Gastroesophageal sphincter (tissue), 4 donors: Measurements from ENCODE around the gene ANKRD34A. TPM values are rescaled to one million over a fixed set of nuclear protein-coding genes. Genes with fewer than 3 reads are reported as not detected.

Experiments used
- ATAC-seq: fragments of 150-250 bp; one replicate; pipeline ENCODE4 v1.9.1; 2016; ENCODE audit warnings: mild to moderate bottlenecking, moderate library complexity
- H3K27ac ChIP-seq, 4 donors: fragments of 200-600 bp; sonication (generic) in 3 of 4; 1 replicate in 3 of 4; 2 replicates in 1 of 4; pipeline ENCODE4 v1.5.1; 2016 to 2019
- H3K27me3 ChIP-seq: fragments of 200-600 bp; sonication (generic); one replicate; pipeline ENCODE4 v1.5.1; 2019
- H3K36me3 ChIP-seq, 2 donors: fragments of 200-600 bp; sonication (generic); one replicate each; pipeline ENCODE4 v1.5.1; 2019; ENCODE audit warnings: control low read depth in 1 of 2
- H3K4me1 ChIP-seq, 3 donors: fragments of 200-600 bp; sonication (generic); 1 replicate in 2 of 3; 2 replicates in 1 of 3; pipeline ENCODE4 v1.5.1; 2016 to 2019; ENCODE audit warnings: control low read depth in 2 of 3
- H3K4me3 ChIP-seq, 2 donors: fragments of 200-600 bp; sonication (generic); one replicate each; pipeline ENCODE4 v1.5.1; 2019; ENCODE audit warnings: mild to moderate bottlenecking in 1 of 2, moderate library complexity in 1 of 2
- H3K9me3 ChIP-seq, 3 donors: fragments of 200-600 bp; sonication (generic); one replicate each; pipeline ENCODE4 v1.5.1; 2017 to 2019; ENCODE audit warnings: control low read depth in 2 of 3
- EP300 ChIP-seq: sonication (generic); formaldehyde crosslinking; IDR thresholded peaks from one replicate; pipeline ENCODE4 v1.6.1; 2017; ENCODE audit warnings: antibody characterized with exemption, mild to moderate bottlenecking
- POLR2A ChIP-seq, 2 donors: fragments of 450-650 bp; IDR thresholded peaks; one replicate each; pipeline ENCODE4 v1.6.1; 2017; ENCODE audit warnings: antibody characterized with exemption in 2 of 2, mild to moderate bottlenecking in 2 of 2, moderate library complexity in 1 of 2
- POLR2AphosphoS5 ChIP-seq: sonication (generic); formaldehyde crosslinking; IDR thresholded peaks from one replicate; pipeline ENCODE4 v1.6.1; 2017; ENCODE audit warnings: antibody characterized with exemption
- WGBS, 2 donors: methylation state at CpG; one replicate each; pipeline ENCODE4 v1.1.5; 2018; ENCODE audit warnings: low coverage in 1 of 2; 5-methylcytosine and 5-hydroxymethylcytosine counted together
- total RNA-seq, 4 donors: library from RNA; depleted of rRNA; stranded (reverse); fragments of >200 nt; gene quantifications; one replicate each; pipeline ENCODE4 v1.1.0, GENCODE V29; 2016
- TF ChIP-seq, protein P1 (sequence below), 4 experiments: fragments of 200-600 bp in 2 of 4; fragments of 450-650 bp in 2 of 4; sonication (generic) in 1 of 4; IDR thresholded peaks; one replicate each; pipeline ENCODE4 v1.5.1; 2017 to 2019; ENCODE audit warnings: antibody characterized with exemption in 4 of 4, mild to moderate bottlenecking in 2 of 4, moderate library complexity in 2 of 4

The ANKRD34A gene
- total RNA-seq, 4 donors from 2014 or later: 0.62 to 1.9 (median 0.67) TPM; not detected in 1

- Histone ChIP-seq H3K4me3 (peak overlapping the region; percentile 44 to 71), H3K27me3 (no peaks in the 10 kb centered on the region), H3K4me1 (peaks cover 7 to 85% (median 22%) of the 10 kb centered on the region in 3 donors), H3K36me3 (no peaks in the 10 kb centered on the region), H3K27ac (peak overlapping the region; percentile 61 to 100 (median 99)), H3K9me3 (no peaks in the 10 kb centered on the region)
- no CpG with 5 or more reads among the region's 22 CpGs for WGBS, 2 donors
- TF ChIP-seq EP300 (no peak), POLR2A (IDR thresholded peaks at IDR 0.05) (no peak), POLR2AphosphoS5 (no peak)
- TF ChIP-seq, protein P1, sequence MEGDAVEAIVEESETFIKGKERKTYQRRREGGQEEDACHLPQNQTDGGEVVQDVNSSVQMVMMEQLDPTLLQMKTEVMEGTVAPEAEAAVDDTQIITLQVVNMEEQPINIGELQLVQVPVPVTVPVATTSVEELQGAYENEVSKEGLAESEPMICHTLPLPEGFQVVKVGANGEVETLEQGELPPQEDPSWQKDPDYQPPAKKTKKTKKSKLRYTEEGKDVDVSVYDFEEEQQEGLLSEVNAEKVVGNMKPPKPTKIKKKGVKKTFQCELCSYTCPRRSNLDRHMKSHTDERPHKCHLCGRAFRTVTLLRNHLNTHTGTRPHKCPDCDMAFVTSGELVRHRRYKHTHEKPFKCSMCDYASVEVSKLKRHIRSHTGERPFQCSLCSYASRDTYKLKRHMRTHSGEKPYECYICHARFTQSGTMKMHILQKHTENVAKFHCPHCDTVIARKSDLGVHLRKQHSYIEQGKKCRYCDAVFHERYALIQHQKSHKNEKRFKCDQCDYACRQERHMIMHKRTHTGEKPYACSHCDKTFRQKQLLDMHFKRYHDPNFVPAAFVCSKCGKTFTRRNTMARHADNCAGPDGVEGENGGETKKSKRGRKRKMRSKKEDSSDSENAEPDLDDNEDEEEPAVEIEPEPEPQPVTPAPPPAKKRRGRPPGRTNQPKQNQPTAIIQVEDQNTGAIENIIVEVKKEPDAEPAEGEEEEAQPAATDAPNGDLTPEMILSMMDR (IDR thresholded peaks at IDR 0.05): no peak
- no peak for ATAC-seq
Measured at GRCh38 chr1:145961109-145961424, 3.3 kb downstream of the ANKRD34A start.

DNA sequence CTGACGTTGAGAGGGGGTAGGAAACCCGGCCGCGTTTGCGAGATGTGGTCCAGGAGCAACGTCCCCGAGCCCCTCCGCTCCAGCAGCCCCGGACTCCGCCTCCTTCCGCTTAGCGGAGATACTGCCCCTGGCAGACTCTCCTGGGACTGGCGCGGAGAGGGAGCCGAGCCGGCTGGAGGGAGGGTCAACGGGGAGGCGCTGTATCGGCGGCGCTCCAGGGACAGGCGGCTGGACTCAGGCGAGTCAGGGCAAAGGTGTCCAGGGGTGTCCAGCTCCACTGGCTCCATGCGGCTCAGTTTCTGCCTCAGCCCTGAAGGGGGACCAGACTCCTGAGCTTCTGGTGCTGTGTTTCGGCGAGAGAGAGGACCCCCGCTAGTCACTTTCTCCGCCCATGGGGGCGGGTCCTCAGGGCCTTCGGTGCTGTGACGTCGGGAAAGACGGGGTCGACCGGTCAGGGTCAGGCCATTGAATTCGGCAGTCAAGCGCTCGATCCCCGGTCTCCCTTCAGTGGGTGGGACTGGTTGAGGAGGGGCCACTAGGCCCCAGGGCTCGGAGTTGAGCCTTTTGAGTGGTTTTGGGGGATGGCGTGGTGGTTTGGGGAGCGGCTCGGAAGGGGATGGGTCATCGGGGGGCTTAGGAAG lies 3.8 kb downstream of the ANKRD34A start:
- peak; percentile 44 for ATAC-seq
- Histone ChIP-seq H3K27ac (peak overlapping the region; percentile 61 to 100 (median 99)), H3K4me3 (peak overlapping the region; percentile 44 to 71), H3K9me3 (no peaks in the 10 kb centered on the region), H3K36me3 (no peaks in the 10 kb centered on the region), H3K27me3 (no peaks in the 10 kb centered on the region), H3K4me1 (peaks cover 7 to 86% (median 24%) of the 10 kb centered on the region in 3 donors)
- WGBS, 2 donors: 0% methylated on average over 11 of the region's 44 CpGs; no CpG with 5 or more reads in 1 of the 2 donors
- TF ChIP-seq POLR2AphosphoS5 (peak; percentile 71), POLR2A (IDR thresholded peaks at IDR 0.05) (peak; percentile 55 to 67), EP300 (no peak)
- TF ChIP-seq, protein P1 (IDR thresholded peaks at IDR 0.05): peak in 3 of 4 experiments; percentile 26 to 42 (median 33)

GRCh38 chr1:145959957-145960467 lies 4.4 kb downstream of the ANKRD34A start:
- Histone ChIP-seq H3K36me3 (no peaks in the 10 kb centered on the region), H3K4me3 (peak overlapping the region; percentile 44 to 71), H3K27me3 (no peaks in the 10 kb centered on the region), H3K4me1 (peaks cover 12 to 86% (median 29%) of the 10 kb centered on the region in 3 donors), H3K9me3 (no peaks in the 10 kb centered on the region), H3K27ac (peak overlapping the region; percentile 61 to 100 (median 99))
- 25 to 40% methylated on average over 1 of the region's 12 CpGs for WGBS, 2 donors
- TF ChIP-seq, protein P1 (IDR thresholded peaks at IDR 0.05): no peak
- no peak for TF ChIP-seq POLR2AphosphoS5
- no peak for TF ChIP-seq EP300
- ATAC-seq: no peak

GRCh38 chr1:145959333-145959732 lies 5.0 kb downstream of the ANKRD34A start:
- Histone ChIP-seq H3K4me3 (no peak overlapping the region), H3K36me3 (no peaks in the 10 kb centered on the region), H3K9me3 (no peaks in the 10 kb centered on the region), H3K27ac (peak overlapping the region in 3 of 4 donors; percentile 98 to 100 (median 100)), H3K4me1 (peaks cover 19 to 91% (median 32%) of the 10 kb centered on the region in 3 donors), H3K27me3 (no peaks in the 10 kb centered on the region)
- TF ChIP-seq POLR2A (IDR thresholded peaks at IDR 0.05): no peak
- TF ChIP-seq, protein P1 (IDR thresholded peaks at IDR 0.05): no peak
- no peak for TF ChIP-seq EP300
- no peak for TF ChIP-seq POLR2AphosphoS5
- no peak for ATAC-seq

- peak overlapping the region; percentile 56 to 100 (median 99) for H3K27ac ChIP-seq
- ATAC-seq: no peak
- H3K4me3 ChIP-seq: no peak overlapping the region
- no peaks in the 10 kb centered on the region for H3K27me3 ChIP-seq
- TF ChIP-seq, protein P1 (IDR thresholded peaks at IDR 0.05): no peak
- no peak for TF ChIP-seq EP300
- TF ChIP-seq POLR2AphosphoS5: no peak
- TF ChIP-seq POLR2A (IDR thresholded peaks at IDR 0.05): no peak
- H3K9me3 ChIP-seq: no peaks in the 10 kb centered on the region
- H3K4me1 ChIP-seq: peaks cover 20 to 91% (median 34%) of the 10 kb centered on the region in 3 donors
- no peaks in the 10 kb centered on the region for H3K36me3 ChIP-seq
Measured at GRCh38 chr1:145958734-145959133, 5.6 kb downstream of the ANKRD34A start.
